ENCODE results near the gene PROCR.

PROCR gene

DNA sequence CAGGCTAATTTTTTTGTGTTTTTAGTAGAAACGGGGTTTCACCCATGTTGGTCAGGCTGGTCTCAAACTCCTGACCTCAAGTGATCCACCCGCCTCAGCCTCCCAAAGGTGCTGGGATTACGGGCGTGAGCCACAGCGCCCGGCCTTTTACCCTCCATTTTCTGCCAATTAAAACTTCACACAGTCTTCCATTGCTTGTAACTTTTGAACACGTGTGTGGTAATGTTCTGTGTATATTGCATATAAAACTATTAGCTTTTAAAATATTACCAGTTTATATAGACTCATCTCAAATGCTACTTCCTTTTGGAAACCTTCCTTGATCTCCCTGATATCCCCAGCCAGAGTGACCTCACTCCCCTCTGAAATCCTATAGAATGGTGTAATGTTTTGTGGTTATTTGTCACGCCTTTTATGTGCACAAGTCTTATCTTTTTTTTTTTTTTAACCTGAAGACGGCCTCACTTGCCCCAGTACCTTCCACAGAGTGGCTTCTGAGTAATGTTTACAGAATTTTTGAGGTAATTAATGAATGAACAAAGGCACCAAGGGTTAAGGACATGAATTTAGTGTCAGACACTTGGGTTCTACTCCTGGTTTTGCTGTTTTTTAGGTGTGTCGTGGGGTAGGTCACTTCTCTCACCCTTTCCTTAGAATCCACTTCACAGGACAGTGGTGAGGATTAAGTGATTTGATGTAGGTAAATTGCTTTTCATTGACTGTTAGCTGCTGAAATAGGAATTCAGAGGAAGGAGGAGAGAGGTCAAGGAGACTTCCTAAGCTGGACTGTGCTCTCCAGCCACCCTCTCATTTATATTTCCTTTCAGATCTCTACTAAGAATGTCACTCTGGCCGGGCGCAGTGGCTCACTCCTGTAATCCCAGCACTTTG is 43.4 kb downstream of the PROCR start:
- POLR2A ChIA-PET: no interaction called here
- DNase-seq (ENCODE audit: extremely low spot score): no peak
- CTCF ChIA-PET: no interaction called here
- TF ChIP-seq ELF4 (IDR thresholded peaks at IDR 0.05) (no peak), SP1 (IDR thresholded peaks at IDR 0.05) (no peak), CTBP1 (IDR thresholded peaks at IDR 0.05; ENCODE audit: borderline replicate concordance) (no peak), SUZ12 (IDR thresholded peaks at IDR 0.05) (no peak), ARNT (IDR thresholded peaks at IDR 0.05) (no peak), NFRKB (IDR thresholded peaks at IDR 0.05) (no peak), LEF1 (IDR thresholded peaks at IDR 0.05; ENCODE audit: borderline replicate concordance) (no peak), L3MBTL2 (conservative IDR thresholded peaks at IDR 0.05) (no peak), FOXK2 (IDR thresholded peaks at IDR 0.05) (no peak), HDGF (IDR thresholded peaks at IDR 0.05; ENCODE audit: borderline replicate concordance) (no peak), BHLHE40 (IDR thresholded peaks at IDR 0.05; ENCODE audit: borderline replicate concordance) (no peak), ZNF384 (IDR thresholded peaks at IDR 0.05) (no peak), FOXA1 (IDR thresholded peaks at IDR 0.05) (no peak), TARDBP (IDR thresholded peaks at IDR 0.05) (no peak), FOXM1 (IDR thresholded peaks at IDR 0.05; ENCODE audit: borderline replicate concordance) (no peak)
- TF ChIP-seq, protein P1, sequence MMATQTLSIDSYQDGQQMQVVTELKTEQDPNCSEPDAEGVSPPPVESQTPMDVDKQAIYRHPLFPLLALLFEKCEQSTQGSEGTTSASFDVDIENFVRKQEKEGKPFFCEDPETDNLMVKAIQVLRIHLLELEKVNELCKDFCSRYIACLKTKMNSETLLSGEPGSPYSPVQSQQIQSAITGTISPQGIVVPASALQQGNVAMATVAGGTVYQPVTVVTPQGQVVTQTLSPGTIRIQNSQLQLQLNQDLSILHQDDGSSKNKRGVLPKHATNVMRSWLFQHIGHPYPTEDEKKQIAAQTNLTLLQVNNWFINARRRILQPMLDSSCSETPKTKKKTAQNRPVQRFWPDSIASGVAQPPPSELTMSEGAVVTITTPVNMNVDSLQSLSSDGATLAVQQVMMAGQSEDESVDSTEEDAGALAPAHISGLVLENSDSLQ (IDR thresholded peaks at IDR 0.05): no peak

DNA sequence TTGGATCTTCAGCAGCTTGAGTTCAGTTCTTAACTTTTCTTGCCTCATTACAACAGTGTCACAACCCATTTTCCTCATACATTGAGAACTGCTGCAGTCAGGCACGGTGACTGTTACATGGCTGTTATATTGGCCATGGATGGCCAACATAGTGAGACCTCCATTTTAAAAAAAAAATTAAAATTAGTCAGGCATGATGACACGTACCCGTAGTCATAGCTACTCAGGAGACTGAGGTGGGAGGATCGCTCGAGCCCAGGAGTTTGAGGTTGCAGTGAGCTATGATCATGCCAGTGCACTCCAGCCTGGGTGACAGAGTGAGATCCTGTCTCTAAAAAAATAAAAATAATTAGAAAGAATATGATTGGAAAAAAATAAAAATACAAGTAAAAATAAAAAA is 44.7 kb downstream of the PROCR start:
- POLR2A ChIA-PET: no interaction called here
- CTCF ChIA-PET: interaction anchor here (0.9 kb wide), 1 partner anchor 70 kb away, joined by 3 read pairs; no protein-coding TSS in a partner anchor
- no peak for TF ChIP-seq L3MBTL2 (conservative IDR thresholded peaks at IDR 0.05)
- no peak for TF ChIP-seq HDGF (IDR thresholded peaks at IDR 0.05; ENCODE audit: borderline replicate concordance)
- no peak for TF ChIP-seq CTBP1 (IDR thresholded peaks at IDR 0.05; ENCODE audit: borderline replicate concordance)
- TF ChIP-seq FOXA1 (IDR thresholded peaks at IDR 0.05): no peak
- no peak for TF ChIP-seq TARDBP (IDR thresholded peaks at IDR 0.05)
- TF ChIP-seq SUZ12 (IDR thresholded peaks at IDR 0.05): no peak
- no peak for TF ChIP-seq FOXK2 (IDR thresholded peaks at IDR 0.05)
- no peak for TF ChIP-seq LEF1 (IDR thresholded peaks at IDR 0.05; ENCODE audit: borderline replicate concordance)
- TF ChIP-seq, protein P1 (IDR thresholded peaks at IDR 0.05): no peak
- no peak for TF ChIP-seq ARNT (IDR thresholded peaks at IDR 0.05)
- TF ChIP-seq BHLHE40 (IDR thresholded peaks at IDR 0.05; ENCODE audit: borderline replicate concordance): no peak
- TF ChIP-seq NFRKB (IDR thresholded peaks at IDR 0.05): no peak
- no peak for TF ChIP-seq ELF4 (IDR thresholded peaks at IDR 0.05)
- DNase-seq (ENCODE audit: extremely low spot score): no peak

DNA sequence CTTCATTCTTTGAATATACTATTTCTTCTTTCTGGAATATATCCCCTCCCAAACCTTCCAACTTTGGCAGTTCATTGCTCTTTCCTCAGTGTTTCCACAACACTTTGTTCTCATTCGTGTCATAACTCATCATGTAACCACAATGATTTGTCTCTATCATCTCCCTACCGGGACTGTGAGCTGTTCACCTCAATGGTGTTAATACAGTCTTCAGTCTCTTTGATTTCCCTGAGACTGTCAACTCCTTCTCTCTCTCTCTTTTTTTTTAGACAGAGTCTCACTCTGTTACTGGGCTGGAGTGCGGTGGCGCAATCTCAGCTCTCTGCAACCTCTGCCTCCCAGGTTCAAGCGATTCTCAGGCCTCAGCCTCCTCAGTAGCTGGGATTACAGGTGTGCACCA is 52.1 kb downstream of the PROCR start:
- ChIA-PET POLR2A (no interaction called here), CTCF (no interaction called here)
- no peak for TF ChIP-seq ELF4 (IDR thresholded peaks at IDR 0.05)
- TF ChIP-seq BHLHE40 (IDR thresholded peaks at IDR 0.05; ENCODE audit: borderline replicate concordance): no peak
- no peak for TF ChIP-seq NFRKB (IDR thresholded peaks at IDR 0.05)
- TF ChIP-seq FOXK2 (IDR thresholded peaks at IDR 0.05): no peak
- no peak for TF ChIP-seq ZNF384 (IDR thresholded peaks at IDR 0.05)
- no peak for TF ChIP-seq SP1 (IDR thresholded peaks at IDR 0.05)
- TF ChIP-seq HDGF (IDR thresholded peaks at IDR 0.05; ENCODE audit: borderline replicate concordance): no peak
- TF ChIP-seq FOXM1 (IDR thresholded peaks at IDR 0.05; ENCODE audit: borderline replicate concordance): no peak
- no peak for TF ChIP-seq L3MBTL2 (conservative IDR thresholded peaks at IDR 0.05)
- no peak for TF ChIP-seq TARDBP (IDR thresholded peaks at IDR 0.05)
- no peak for TF ChIP-seq SUZ12 (IDR thresholded peaks at IDR 0.05)
- TF ChIP-seq ARNT (IDR thresholded peaks at IDR 0.05): no peak
- no peak for TF ChIP-seq FOXA1 (IDR thresholded peaks at IDR 0.05)
- no peak for TF ChIP-seq CTBP1 (IDR thresholded peaks at IDR 0.05; ENCODE audit: borderline replicate concordance)
- TF ChIP-seq, protein P1 (IDR thresholded peaks at IDR 0.05): no peak
- TF ChIP-seq LEF1 (IDR thresholded peaks at IDR 0.05; ENCODE audit: borderline replicate concordance): no peak
- no peak for DNase-seq (ENCODE audit: extremely low spot score)

DNA sequence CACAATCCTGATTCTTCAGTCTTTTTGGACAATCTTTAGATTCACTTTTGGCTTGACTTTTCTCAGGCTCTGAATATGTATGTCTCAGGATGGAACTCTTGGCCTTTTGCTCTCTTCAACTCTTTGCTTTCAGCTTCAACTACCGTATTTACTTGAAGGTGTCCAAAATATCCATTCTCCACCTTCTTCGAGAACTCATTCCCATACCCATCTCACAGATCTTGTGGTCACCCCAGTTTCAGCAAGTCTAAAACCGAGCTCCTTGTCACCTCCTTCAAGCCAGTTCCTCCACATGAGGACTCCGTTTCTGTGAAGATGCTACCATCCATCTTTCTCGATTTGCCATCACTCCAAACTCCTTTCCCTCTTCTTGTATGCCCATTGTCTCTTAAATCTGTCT is 52.7 kb downstream of the PROCR start:
- DNase-seq (ENCODE audit: extremely low spot score): no peak
- CTCF ChIA-PET: no interaction called here
- POLR2A ChIA-PET: no interaction called here
- TF ChIP-seq L3MBTL2 (conservative IDR thresholded peaks at IDR 0.05) (no peak), HDGF (IDR thresholded peaks at IDR 0.05; ENCODE audit: borderline replicate concordance) (no peak), SP1 (IDR thresholded peaks at IDR 0.05) (no peak), BHLHE40 (IDR thresholded peaks at IDR 0.05; ENCODE audit: borderline replicate concordance) (no peak), FOXM1 (IDR thresholded peaks at IDR 0.05; ENCODE audit: borderline replicate concordance) (no peak), LEF1 (IDR thresholded peaks at IDR 0.05; ENCODE audit: borderline replicate concordance) (no peak), CTBP1 (IDR thresholded peaks at IDR 0.05; ENCODE audit: borderline replicate concordance) (no peak), FOXA1 (IDR thresholded peaks at IDR 0.05) (no peak), FOXK2 (IDR thresholded peaks at IDR 0.05) (no peak), ELF4 (IDR thresholded peaks at IDR 0.05) (no peak), ARNT (IDR thresholded peaks at IDR 0.05) (no peak), TARDBP (IDR thresholded peaks at IDR 0.05) (no peak), ZNF384 (IDR thresholded peaks at IDR 0.05) (no peak), NFRKB (IDR thresholded peaks at IDR 0.05) (no peak), SUZ12 (IDR thresholded peaks at IDR 0.05) (no peak)
- TF ChIP-seq, protein P1 (IDR thresholded peaks at IDR 0.05): no peak

Data from HEK293T (cell line).